ENCODE results near the gene MYO9A. TPM values are rescaled to one million over a fixed set of nuclear protein-coding genes. Genes with fewer than 3 reads are reported as not detected.

The MYO9A gene
- total RNA-seq, 6 experiments from 2014 or later = 25.3 to 29.1 (median 27.3) TPM

- no peak for DNase-seq
- no peak for TF ChIP-seq CTCF (IDR thresholded peaks at IDR 0.05)
- Mint-ChIP-seq H3K4me3 (no peak overlapping the region), H3K27me3 (ENCODE audit: insufficient read depth) (peaks cover 5% of the 10 kb centered on the region), H3K4me1 (ENCODE audit: low read depth) (peaks cover 42% of the 10 kb centered on the region), H3K9me3 (no peaks in the 10 kb centered on the region), H3K27ac (no peak overlapping the region), H3K36me3 (ENCODE audit: low read depth) (no peaks in the 10 kb centered on the region)
These were observed 315.9 kb downstream of the MYO9A start for GRCh38 chr15:71801935-71802655.

DNA sequence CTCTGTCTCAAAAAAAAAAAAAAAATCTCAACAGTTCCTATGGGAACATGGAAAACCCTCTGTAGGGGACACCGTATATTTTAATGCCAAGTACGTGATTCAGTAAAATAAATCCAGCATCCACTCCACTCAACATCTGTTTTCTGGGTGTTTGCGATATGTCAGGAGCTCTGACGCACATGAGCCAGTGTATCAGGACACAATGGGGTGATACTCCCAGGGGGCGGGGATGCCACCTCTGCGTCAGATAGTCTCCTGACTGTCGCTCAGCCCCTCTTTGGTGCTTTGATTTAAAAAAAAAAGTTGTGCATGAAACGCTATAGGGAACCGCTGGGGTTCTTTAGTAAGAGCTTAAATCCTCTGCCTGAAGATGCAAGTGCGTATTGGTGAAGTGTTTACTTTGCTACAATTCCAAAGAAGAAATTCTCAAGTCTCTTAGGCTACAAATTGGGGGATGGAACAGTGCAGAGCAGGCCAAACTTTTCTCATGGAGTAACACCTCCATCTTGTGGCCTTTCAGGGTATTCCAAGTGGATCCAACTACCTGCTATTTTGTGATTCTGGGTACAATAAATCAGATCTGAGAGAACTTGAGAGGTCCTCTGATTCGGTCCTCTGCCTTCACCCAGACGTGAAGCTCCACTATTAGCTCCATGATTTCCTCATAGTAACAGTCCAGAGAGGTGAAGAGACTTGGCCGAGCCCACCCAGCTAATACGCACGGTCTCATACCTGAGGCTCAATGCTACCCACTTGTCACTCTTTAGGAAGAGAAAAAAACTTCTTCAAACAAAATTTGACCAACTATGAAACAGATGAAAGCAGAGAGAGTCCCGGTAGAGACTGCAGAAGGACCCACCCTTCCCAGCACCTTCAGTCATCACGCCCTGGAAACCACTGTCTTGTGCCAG, 316.9 kb downstream of the MYO9A start:
- H3K27me3 Mint-ChIP-seq (ENCODE audit: insufficient read depth) = peaks cover 5% of the 10 kb centered on the region
- peak overlapping the region; percentile 67; the same call in 1 of the 2 replicates for H3K4me3 Mint-ChIP-seq
- H3K9me3 Mint-ChIP-seq = no peaks in the 10 kb centered on the region
- H3K27ac Mint-ChIP-seq = peak overlapping the region; percentile 27; the same call in 1 of the 2 replicates
- H3K4me1 Mint-ChIP-seq (ENCODE audit: low read depth) = peaks cover 32% of the 10 kb centered on the region
- peak; percentile 72 for DNase-seq
- H3K36me3 Mint-ChIP-seq (ENCODE audit: low read depth) = no peaks in the 10 kb centered on the region
- peak; percentile 95 for TF ChIP-seq CTCF (IDR thresholded peaks at IDR 0.05)

GRCh38 chr15:71800190-71800589, 317.8 kb downstream of the MYO9A start:
- TF ChIP-seq CTCF (IDR thresholded peaks at IDR 0.05) = no peak
- Mint-ChIP-seq H3K4me1 (ENCODE audit: low read depth) (peaks cover 23% of the 10 kb centered on the region), H3K27ac (peak overlapping the region; percentile 38), H3K9me3 (no peaks in the 10 kb centered on the region), H3K4me3 (no peak overlapping the region), H3K27me3 (ENCODE audit: insufficient read depth) (peaks cover 5% of the 10 kb centered on the region), H3K36me3 (ENCODE audit: low read depth) (no peaks in the 10 kb centered on the region)
- no peak for DNase-seq

DNA sequence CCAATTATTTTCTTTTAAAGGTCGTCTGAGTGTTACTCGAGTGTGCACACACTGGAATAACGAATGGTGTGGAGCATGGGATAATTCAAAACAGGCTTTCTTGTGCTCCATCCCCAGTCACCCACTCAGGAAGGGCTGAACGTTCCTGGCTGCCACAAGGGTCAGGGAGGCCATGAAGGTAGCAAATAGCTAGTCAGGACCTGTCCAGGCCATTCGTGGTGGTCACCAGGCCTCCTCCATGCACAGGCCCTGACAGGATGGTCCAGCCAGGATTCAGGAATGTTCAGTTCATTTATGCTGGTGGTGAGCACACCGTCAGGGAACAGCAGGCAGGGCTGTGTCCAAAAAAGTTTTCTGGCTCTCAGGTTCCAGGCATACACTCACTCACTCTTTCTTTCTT, 319.3 kb downstream of the MYO9A start:
- Mint-ChIP-seq H3K4me1 (ENCODE audit: low read depth) (peaks cover 16% of the 10 kb centered on the region), H3K36me3 (ENCODE audit: low read depth) (no peaks in the 10 kb centered on the region), H3K27me3 (ENCODE audit: insufficient read depth) (peaks cover 4% of the 10 kb centered on the region), H3K9me3 (no peaks in the 10 kb centered on the region), H3K4me3 (no peak overlapping the region), H3K27ac (no peak overlapping the region)
- TF ChIP-seq CTCF (IDR thresholded peaks at IDR 0.05) = no peak
- no peak for DNase-seq

DNA sequence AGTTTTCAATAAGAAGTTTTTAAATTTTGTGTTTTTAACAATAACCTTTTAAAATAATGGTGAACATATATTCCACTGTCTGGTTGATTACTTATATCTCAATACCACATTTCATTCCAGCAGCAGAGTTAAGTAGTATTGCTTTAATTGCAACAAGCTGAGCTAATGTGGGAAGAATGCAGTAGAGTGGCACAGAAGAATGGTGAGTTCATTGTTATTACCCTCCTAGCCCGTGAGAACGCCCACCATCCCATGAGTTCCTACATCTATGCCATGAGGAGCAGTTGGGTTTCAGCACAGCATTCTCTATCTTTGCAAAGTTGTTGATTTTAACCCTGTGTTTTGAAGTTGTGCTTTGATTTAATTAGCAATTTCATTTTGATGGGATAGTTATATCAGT, 325.4 kb downstream of the MYO9A start:
- Mint-ChIP-seq H3K4me1 (ENCODE audit: low read depth) (peaks cover 32% of the 10 kb centered on the region), H3K36me3 (ENCODE audit: low read depth) (no peaks in the 10 kb centered on the region), H3K27ac (no peak overlapping the region), H3K9me3 (no peaks in the 10 kb centered on the region), H3K4me3 (no peak overlapping the region), H3K27me3 (ENCODE audit: insufficient read depth) (peaks cover 6% of the 10 kb centered on the region)
- peak; percentile 51 for DNase-seq
- no peak for TF ChIP-seq CTCF (IDR thresholded peaks at IDR 0.05)

All from HFFc6 (cell line).